Kidney epithelial cell (primary cell): ENCODE measurements around the gene CPLANE2. TPM values are rescaled to one million over a fixed set of nuclear protein-coding genes. Genes with fewer than 3 reads are reported as not detected.

ENCODE experiments used
- DNase-seq: peaks from one replicate; pipeline ENCODE4 v3.0.0-alpha.2; 2010; ENCODE audit warnings: low read depth
- H3K27me3 ChIP-seq: 2 replicates; pipeline ENCODE4 v1.6.0; 2011; ENCODE audit warnings: low read length; ENCODE audit not compliant: control insufficient read depth, insufficient read depth
- H3K36me3 ChIP-seq: 2 replicates; pipeline ENCODE4 v1.5.1; 2011; ENCODE audit warnings: low read length; ENCODE audit not compliant: control insufficient read depth, insufficient read depth
- H3K4me3 ChIP-seq: 2 replicates; pipeline ENCODE4 v1.5.1; 2011; ENCODE audit warnings: low read depth, mild to moderate bottlenecking, control low read depth, low read length
- total RNA-seq: library from RNA; depleted of rRNA; stranded (reverse); fragments of >200 nt; gene quantifications from 2 replicates; pipeline ENCODE4 v1.2.3, GENCODE V29; 2015
- TF ChIP-seq, protein P1 (sequence below): IDR thresholded peaks from 2 replicates; pipeline ENCODE4 v1.5.1; 2011; ENCODE audit warnings: mild to moderate bottlenecking, moderate library complexity, low read length, control low read depth, inconsistent platforms; ENCODE audit not compliant: insufficient read depth, poor library complexity, severe bottlenecking

The CPLANE2 gene, protein sequence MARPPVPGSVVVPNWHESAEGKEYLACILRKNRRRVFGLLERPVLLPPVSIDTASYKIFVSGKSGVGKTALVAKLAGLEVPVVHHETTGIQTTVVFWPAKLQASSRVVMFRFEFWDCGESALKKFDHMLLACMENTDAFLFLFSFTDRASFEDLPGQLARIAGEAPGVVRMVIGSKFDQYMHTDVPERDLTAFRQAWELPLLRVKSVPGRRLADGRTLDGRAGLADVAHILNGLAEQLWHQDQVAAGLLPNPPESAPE
- 3.5 and 7.6 TPM in 2 replicates for total RNA-seq

DNA sequence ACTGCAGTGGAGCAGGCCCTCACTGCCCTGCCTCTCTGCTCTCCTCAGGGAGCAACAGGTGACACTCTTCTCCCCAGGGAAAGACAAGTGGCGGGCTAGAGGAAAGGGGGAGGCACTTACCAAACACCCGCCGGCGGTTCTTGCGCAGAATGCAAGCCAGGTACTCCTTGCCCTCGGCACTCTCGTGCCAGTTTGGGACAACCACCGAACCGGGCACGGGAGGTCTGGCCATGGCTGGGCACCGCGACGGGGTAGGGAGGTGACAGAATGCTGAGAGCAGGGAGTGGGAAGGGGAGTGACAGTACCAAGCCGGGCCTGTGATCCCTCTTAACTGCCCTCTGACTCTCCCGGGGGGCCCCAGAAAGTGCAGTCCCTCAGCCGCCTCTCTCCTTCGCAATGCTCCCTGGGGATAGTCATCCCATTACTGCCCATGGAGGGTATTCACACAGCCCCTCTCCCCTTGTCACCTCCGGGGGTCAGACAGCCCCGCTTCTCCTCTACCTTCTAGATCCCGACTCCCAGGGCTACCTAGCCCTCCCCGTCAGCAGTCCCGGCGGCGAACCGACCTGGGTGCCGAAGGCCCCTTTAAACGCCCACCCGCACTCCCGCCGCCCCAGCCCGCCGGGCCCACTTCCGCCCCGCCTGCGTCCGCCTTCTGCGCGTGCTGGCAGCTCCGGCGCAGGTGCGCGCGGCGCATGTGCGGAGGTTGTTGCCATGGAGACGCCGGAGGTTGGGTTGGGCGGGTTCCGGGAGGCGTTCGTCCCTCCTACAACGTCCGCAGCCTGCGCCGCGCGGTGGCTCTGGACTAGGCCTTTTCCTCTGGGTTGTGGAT is at the start of gene CPLANE2:
TSS of gene CPLANE2 (minus strand) at position 673 of the 832 bp plus-strand sequence. CDS start at position 232, 441 bp downstream.
- TF ChIP-seq, protein P1, sequence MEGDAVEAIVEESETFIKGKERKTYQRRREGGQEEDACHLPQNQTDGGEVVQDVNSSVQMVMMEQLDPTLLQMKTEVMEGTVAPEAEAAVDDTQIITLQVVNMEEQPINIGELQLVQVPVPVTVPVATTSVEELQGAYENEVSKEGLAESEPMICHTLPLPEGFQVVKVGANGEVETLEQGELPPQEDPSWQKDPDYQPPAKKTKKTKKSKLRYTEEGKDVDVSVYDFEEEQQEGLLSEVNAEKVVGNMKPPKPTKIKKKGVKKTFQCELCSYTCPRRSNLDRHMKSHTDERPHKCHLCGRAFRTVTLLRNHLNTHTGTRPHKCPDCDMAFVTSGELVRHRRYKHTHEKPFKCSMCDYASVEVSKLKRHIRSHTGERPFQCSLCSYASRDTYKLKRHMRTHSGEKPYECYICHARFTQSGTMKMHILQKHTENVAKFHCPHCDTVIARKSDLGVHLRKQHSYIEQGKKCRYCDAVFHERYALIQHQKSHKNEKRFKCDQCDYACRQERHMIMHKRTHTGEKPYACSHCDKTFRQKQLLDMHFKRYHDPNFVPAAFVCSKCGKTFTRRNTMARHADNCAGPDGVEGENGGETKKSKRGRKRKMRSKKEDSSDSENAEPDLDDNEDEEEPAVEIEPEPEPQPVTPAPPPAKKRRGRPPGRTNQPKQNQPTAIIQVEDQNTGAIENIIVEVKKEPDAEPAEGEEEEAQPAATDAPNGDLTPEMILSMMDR = no peak
- DNase-seq = peak; percentile 65

GRCh38 chr1:16286122-16286521 is 49.1 kb upstream of the CPLANE2 start:
- H3K27me3 ChIP-seq = no peaks in the 10 kb centered on the region
- DNase-seq = no peak
- TF ChIP-seq, protein P1 = no peak
- H3K4me3 ChIP-seq = no peak overlapping the region
- no peaks in the 10 kb centered on the region for H3K36me3 ChIP-seq

More for the DNA sequence above, at the start of gene CPLANE2:
- Histone ChIP-seq H3K27me3 (no peaks in the 10 kb centered on the region), H3K4me3 (peak within 1 kb of the TSS; percentile 64), H3K36me3 (no peaks in the 10 kb centered on the region)

DNA sequence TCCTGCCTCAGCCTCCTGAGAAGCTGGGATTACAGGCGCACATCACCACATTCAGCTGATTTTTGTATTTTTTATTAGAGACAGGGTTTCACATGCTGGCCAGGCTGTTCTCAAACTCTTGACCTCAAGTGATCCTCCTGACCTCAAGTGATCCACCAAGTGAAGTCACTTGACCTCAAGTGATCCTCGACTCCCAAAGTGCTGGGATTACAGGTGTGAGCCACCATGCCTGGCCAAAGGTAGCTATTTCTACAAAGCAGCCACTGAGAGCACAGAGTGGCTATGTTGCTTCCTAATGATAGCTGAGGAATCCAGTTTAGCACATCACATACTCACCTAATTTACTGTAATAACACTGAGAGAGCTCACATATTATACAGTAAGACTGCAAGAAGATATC is 44.8 kb upstream of the CPLANE2 start:
- Histone ChIP-seq H3K36me3 (no peaks in the 10 kb centered on the region), H3K4me3 (no peak overlapping the region), H3K27me3 (no peaks in the 10 kb centered on the region)
- DNase-seq = no peak
- TF ChIP-seq, protein P1 = no peak

DNA sequence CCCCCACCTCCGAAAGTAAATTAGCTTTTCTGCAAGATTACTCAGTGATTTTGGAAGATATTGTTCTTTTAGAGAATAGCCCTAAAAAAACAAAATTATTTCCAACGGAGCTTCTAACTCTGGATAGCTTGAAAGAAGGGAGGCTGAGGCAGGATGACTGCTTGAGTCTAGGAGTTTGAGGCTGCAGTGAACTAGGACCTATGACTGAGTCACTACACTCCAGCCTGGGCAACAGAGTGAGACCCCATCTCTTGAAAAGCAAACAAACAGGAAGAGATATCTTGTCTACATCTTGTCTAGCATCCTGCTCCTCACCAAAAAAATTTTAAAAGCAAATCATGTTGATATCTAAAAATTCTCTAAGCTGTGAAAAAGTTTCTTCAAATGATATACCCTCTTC is 42.2 kb upstream of the CPLANE2 start:
- Histone ChIP-seq H3K4me3 (no peak overlapping the region), H3K36me3 (no peaks in the 10 kb centered on the region), H3K27me3 (no peaks in the 10 kb centered on the region)
- TF ChIP-seq, protein P1 = no peak
- DNase-seq = no peak

DNA sequence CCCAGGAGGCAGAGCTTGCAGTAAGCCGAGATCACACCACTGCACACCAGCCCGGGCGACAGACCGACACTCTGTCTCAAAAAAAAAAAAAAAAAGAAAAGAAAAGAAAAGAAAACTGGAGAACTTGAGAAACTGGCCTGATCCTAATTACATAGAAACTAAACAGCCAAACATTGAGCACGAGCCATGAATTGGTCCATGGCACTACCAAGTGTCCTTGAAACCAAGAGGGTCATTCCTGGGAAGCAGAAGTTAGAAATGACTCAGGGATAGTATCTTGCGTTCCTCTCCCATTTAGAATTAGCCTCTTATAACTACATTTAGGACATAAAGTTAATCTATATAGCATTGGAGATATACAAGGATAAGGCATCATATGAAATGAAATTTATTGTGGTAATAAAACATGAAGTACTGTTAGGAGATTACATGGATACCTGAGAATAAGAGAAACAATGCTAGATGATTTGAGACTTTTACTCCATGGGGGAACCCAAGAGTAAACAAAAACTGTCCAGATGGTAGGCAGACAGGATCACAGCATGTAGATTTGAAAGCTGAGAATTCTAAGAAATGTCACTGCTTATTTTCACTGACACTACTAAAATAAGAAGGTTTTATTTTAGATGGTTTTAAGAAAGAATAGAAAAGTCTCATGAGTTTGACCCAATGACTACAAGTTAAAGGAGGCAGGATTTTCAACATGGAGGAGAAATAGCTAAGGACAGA is 39.5 kb upstream of the CPLANE2 start:
- H3K27me3 ChIP-seq = no peaks in the 10 kb centered on the region

More for the DNA sequence above, 39.5 kb upstream of the CPLANE2 start:
- H3K36me3 ChIP-seq = no peaks in the 10 kb centered on the region
- H3K4me3 ChIP-seq = no peak overlapping the region
- no peak for DNase-seq
- TF ChIP-seq, protein P1 = no peak
